ENCODE results near the gene GMDS. TPM values are rescaled to one million over a fixed set of nuclear protein-coding genes. Genes with fewer than 3 reads are reported as not detected.
A peak's percentile ranks its signal among the peaks of the same experiment; 100 is the strongest.

The GMDS gene
- total and polyA plus RNA-seq, 2 of the 4 experiments (the other 2 are of a cell fraction): 7.3 to 21.9 TPM

- TF ChIP-seq USF2 (IDR thresholded peaks at IDR 0.05; ENCODE audit: low read depth, low read length) (no peak), RCOR1 (IDR thresholded peaks at IDR 0.05; ENCODE audit: insufficient replicate concordance, low read length) (no peak), POLR2A (IDR thresholded peaks at IDR 0.05; ENCODE audit: low read depth, low read length) (no peak), MXI1 (IDR thresholded peaks at IDR 0.05; ENCODE audit: borderline replicate concordance, low read depth, low read length) (no peak)
Measured at GRCh38 chr6:2232445-2232844, 13.0 kb downstream of the GMDS start (continued).

DNA sequence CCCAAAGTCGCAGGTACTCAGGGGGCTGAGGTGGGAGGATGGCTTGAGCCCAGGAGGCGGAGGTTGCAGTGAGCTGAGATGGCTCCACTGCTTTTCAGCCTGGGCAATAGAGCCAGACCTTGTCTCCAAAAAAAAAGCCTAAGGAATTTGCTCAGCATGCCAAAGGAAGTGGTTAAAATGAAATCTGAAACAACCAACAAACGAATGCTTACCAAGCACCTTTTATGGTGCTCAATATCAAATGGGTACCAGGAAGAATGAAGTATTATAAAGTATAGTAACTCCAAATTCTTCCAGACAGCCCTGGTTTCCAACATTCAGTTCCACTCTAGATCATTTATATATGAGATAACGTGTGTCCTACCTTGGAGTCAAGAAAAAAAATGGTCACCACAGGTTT lies 14.0 kb downstream of the GMDS start:
- Histone ChIP-seq H2BK120ac (ENCODE audit: low read depth, low read length) (peak overlapping the region; percentile 73), H2BK15ac (ENCODE audit: low read depth, low read length) (no peak overlapping the region), H2AFZ (replicated peaks; ENCODE audit: low read length, poor library complexity) (peak overlapping the region; percentile 51), H2AK5ac (ENCODE audit: low read depth, low read length) (peak overlapping the region; percentile 64; the same call in 1 of the 2 replicates), H4K8ac (ENCODE audit: low read depth in 2 of 2, low read length in 2 of 2) (peak overlapping the region in 1 of 2 experiments; percentile 66; a peak in 2 of 4 replicates), H3K56ac (ENCODE audit: extremely low read depth, insufficient read depth, low read length) (no peak overlapping the region), H3K4me3 (ENCODE audit: insufficient read depth, low read depth, low read length) (no peak overlapping the region), H2BK20ac (ENCODE audit: low read depth, low read length) (no peak overlapping the region), H3K23ac (ENCODE audit: low read depth, low read length) (no peak overlapping the region), H3K79me1 (ENCODE audit: low read depth in 1 of 2, low read length in 2 of 2) (peaks cover 31 to 37% of the 10 kb centered on the region in 2 experiments), H3K36me3 (ENCODE audit: control insufficient read depth, insufficient read depth, low read length) (no peaks in the 10 kb centered on the region), H3K27ac (ENCODE audit: insufficient read depth, low read length) (no peak overlapping the region), H2AK9ac (replicated peaks; ENCODE audit: low read depth, low read length, poor library complexity) (no peak overlapping the region), H3K18ac (ENCODE audit: low read depth, low read length) (no peak overlapping the region), H3K4me1 (ENCODE audit: control insufficient read depth, insufficient read depth, low read length) (peaks cover 13% of the 10 kb centered on the region), H3K9me3 (ENCODE audit: control insufficient read depth, insufficient read depth, low read length) (no peaks in the 10 kb centered on the region), H4K91ac (ENCODE audit: insufficient read depth, low read depth, low read length) (no peak overlapping the region), H4K5ac (ENCODE audit: low read depth, low read length) (no peak overlapping the region), H3K27me3 (ENCODE audit: control insufficient read depth, insufficient read depth, low read length) (no peaks in the 10 kb centered on the region), H3K9ac (ENCODE audit: low read depth, low read length) (no peak overlapping the region), H3K4me2 (ENCODE audit: low read depth, low read length) (no peak overlapping the region), H3K9me1 (ENCODE audit: insufficient read depth, low read length) (peaks cover 7% of the 10 kb centered on the region), H3K14ac (replicated peaks; ENCODE audit: low read depth, low read length) (no peak overlapping the region), H2BK5ac (ENCODE audit: low read depth, low read length, poor library complexity, severe bottlenecking) (no peak overlapping the region), H4K20me1 (ENCODE audit: insufficient read depth, low read length) (no peaks in the 10 kb centered on the region; the same call in 1 of the 2 replicates), H3K4ac (ENCODE audit: low read depth, low read length) (peak overlapping the region; percentile 83; the same call in 1 of the 2 replicates)
- BruUV-seq (replicated peaks): no TSS peak
- WGBS, 2 experiments (ENCODE audit: extremely low coverage in 2 of 2, insufficient read length in 1 of 2): 100% methylated on average over 1 of the region's 4 CpGs; no CpG with 5 or more reads in 1 of the 2 experiments
- in situ Hi-C loops (cut with MboI; ENCODE audit: low sequenced_read_pairs): no loop called here
- DNase-seq (peak; percentile 18), ATAC-seq (ENCODE audit: low read depth) (0 out of 2 replicates have a peak, but pooled peaks have one; percentile 21)
- ChIA-PET POLR2A (ENCODE audit: unreplicated experiment) (no interaction called here), CTCF (interaction anchor here (0.8 kb wide), 1 partner anchor 10 kb away, joined by 4 read pairs; no protein-coding TSS in a partner anchor)
- intact Hi-C loops (cut with micrococcal nuclease): loop anchor here (10.0 kb wide), 1 partner anchor 67 kb away; no protein-coding TSS in a partner anchor
- dilution Hi-C loops (cut with HindIII; ENCODE audit: low sequenced_read_pairs, unreplicated experiment): no loop called here
- TF ChIP-seq CEBPB (IDR thresholded peaks at IDR 0.05; ENCODE audit: low read depth, low read length) (no peak), RCOR1 (IDR thresholded peaks at IDR 0.05; ENCODE audit: insufficient replicate concordance, low read length) (no peak), RFX5 (IDR thresholded peaks at IDR 0.05; ENCODE audit: low read depth, low read length) (no peak), POLR2A (IDR thresholded peaks at IDR 0.05; ENCODE audit: low read depth, low read length) (no peak), MAZ (IDR thresholded peaks at IDR 0.05; ENCODE audit: borderline replicate concordance, low read depth, low read length) (no peak), MXI1 (IDR thresholded peaks at IDR 0.05; ENCODE audit: borderline replicate concordance, low read depth, low read length) (no peak), NFE2L2 (IDR thresholded peaks at IDR 0.05; ENCODE audit: low read depth, low read length) (no peak), MAFK (IDR thresholded peaks at IDR 0.05; ENCODE audit: low read depth, low read length) (no peak), RAD21 (IDR thresholded peaks at IDR 0.05; ENCODE audit: low read length) (no peak), USF2 (IDR thresholded peaks at IDR 0.05; ENCODE audit: low read depth, low read length) (no peak)
- TF ChIP-seq, protein P1, sequence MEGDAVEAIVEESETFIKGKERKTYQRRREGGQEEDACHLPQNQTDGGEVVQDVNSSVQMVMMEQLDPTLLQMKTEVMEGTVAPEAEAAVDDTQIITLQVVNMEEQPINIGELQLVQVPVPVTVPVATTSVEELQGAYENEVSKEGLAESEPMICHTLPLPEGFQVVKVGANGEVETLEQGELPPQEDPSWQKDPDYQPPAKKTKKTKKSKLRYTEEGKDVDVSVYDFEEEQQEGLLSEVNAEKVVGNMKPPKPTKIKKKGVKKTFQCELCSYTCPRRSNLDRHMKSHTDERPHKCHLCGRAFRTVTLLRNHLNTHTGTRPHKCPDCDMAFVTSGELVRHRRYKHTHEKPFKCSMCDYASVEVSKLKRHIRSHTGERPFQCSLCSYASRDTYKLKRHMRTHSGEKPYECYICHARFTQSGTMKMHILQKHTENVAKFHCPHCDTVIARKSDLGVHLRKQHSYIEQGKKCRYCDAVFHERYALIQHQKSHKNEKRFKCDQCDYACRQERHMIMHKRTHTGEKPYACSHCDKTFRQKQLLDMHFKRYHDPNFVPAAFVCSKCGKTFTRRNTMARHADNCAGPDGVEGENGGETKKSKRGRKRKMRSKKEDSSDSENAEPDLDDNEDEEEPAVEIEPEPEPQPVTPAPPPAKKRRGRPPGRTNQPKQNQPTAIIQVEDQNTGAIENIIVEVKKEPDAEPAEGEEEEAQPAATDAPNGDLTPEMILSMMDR (conservative IDR thresholded peaks at IDR 0.05; ENCODE audit: low read depth, low read length): no peak
